PFSK-1 (cell line): ENCODE results near the gene DIAPH1.

ENCODE experiments used
- POLR2AphosphoS5 ChIP-seq: IDR thresholded peaks from 2 replicates; pipeline ENCODE4 v1.6.1; 2012; ENCODE audit warnings: low read depth, mild to moderate bottlenecking, control low read depth, low read length, moderate library complexity
- SIN3A ChIP-seq: IDR thresholded peaks from 2 replicates; pipeline ENCODE4 v1.6.1; 2012; ENCODE audit warnings: mild to moderate bottlenecking, low read length, moderate library complexity, borderline replicate concordance; ENCODE audit not compliant: insufficient read depth

DNA sequence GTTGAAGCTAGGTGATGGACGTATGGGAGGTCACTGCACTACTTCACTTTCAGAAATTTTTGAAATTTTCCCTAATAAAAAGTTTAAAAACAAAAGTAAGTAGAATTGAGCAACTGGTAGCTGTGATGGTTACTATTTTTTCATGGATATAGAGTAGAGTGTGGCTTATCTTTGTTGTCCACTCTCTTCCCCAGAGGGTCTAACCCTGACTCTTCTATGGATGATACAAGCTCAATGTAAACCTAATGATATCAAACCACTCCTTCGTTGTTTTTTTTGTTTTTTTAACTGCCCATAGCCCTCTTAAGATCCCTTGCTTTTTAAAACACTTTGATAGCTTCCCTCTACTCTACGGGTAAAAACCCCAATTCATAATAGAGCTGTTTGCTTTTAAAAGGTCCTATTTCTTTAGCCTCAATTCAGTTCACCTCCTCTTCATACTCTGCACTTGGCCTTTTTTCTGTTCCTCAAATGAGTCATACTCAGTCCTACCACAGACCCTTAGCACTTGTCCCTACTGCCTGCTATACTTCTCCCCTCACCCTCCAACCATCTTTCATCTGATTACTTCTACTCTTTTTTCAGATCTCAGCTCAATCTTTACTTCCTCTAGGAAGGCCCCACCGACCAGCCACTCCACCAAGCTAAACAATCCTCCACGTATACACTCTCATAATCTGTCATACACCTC lies 15.2 kb upstream of the DIAPH1 start:
- TF ChIP-seq POLR2AphosphoS5 (no peak), SIN3A (no peak)
